ENCODE data around the gene NUP188.

Gene NUP188

GRCh38 chr9:128933731-128934130 lies 13.8 kb upstream of the NUP188 start:
- no peak for TF ChIP-seq CTCF (IDR thresholded peaks at IDR 0.05)

GRCh38 chr9:128936171-128936865 lies 11.2 kb upstream of the NUP188 start:
- Histone ChIP-seq H3K4me1 (no peaks in the 10 kb centered on the region), H3K27me3 (no peaks in the 10 kb centered on the region), H3K9me3 (no peaks in the 10 kb centered on the region), H3K4me3 (no peak overlapping the region), H3K27ac (no peak overlapping the region), H3K36me3 (peaks cover 0 to 58% (median 7%) of the 10 kb centered on the region in 3 donors)
- TF ChIP-seq CTCF (IDR thresholded peaks at IDR 0.05), result no peak
- intact Hi-C loops (cut with DNase I; ENCODE audit: low total_unique reads), result no loop called here
- peak in 1 of 2 donors; percentile 59 for DNase-seq

More at GRCh38 chr9:128933731-128934130, 13.8 kb upstream of the NUP188 start:
- intact Hi-C loops (cut with DNase I; ENCODE audit: low total_unique reads), result loop anchor here (5.0 kb wide), 1 partner anchor 86 kb away; no protein-coding TSS in a partner anchor
- Histone ChIP-seq H3K9me3 (no peaks in the 10 kb centered on the region), H3K36me3 (peaks cover 0 to 44% (median 7%) of the 10 kb centered on the region in 3 donors), H3K27ac (no peak overlapping the region), H3K4me3 (no peak overlapping the region), H3K4me1 (no peaks in the 10 kb centered on the region), H3K27me3 (no peaks in the 10 kb centered on the region)
- peak in 1 of 2 donors; percentile 31 for DNase-seq

- Histone ChIP-seq H3K4me3 (no peak overlapping the region), H3K9me3 (no peaks in the 10 kb centered on the region), H3K36me3 (peaks cover 0 to 70% (median 11%) of the 10 kb centered on the region in 3 donors), H3K4me1 (no peaks in the 10 kb centered on the region), H3K27me3 (no peaks in the 10 kb centered on the region), H3K27ac (no peak overlapping the region)
- intact Hi-C loops (cut with DNase I; ENCODE audit: low total_unique reads), result no loop called here
- TF ChIP-seq CTCF (IDR thresholded peaks at IDR 0.05), result no peak
- DNase-seq, result peak in 1 of 2 donors; percentile 42
Observed at GRCh38 chr9:128937310-128938165, 10.0 kb upstream of the NUP188 start.

- no peak for TF ChIP-seq CTCF (IDR thresholded peaks at IDR 0.05)
- Histone ChIP-seq H3K4me1 (peaks cover 0 to 5% (median 0%) of the 10 kb centered on the region in 4 donors), H3K9me3 (no peaks in the 10 kb centered on the region), H3K4me3 (no peak overlapping the region), H3K36me3 (peaks cover 0 to 76% (median 5%) of the 10 kb centered on the region in 3 donors), H3K27me3 (no peaks in the 10 kb centered on the region), H3K27ac (no peak overlapping the region)
- peak in 1 of 2 donors; percentile 54 for DNase-seq
- intact Hi-C loops (cut with DNase I; ENCODE audit: low total_unique reads), result no loop called here
Observed at GRCh38 chr9:128940271-128940921, 7.1 kb upstream of the NUP188 start.

- Histone ChIP-seq H3K4me1 (peaks cover 0 to 13% (median 5%) of the 10 kb centered on the region in 4 donors), H3K27me3 (no peaks in the 10 kb centered on the region), H3K4me3 (no peak overlapping the region), H3K27ac (no peak overlapping the region), H3K9me3 (no peaks in the 10 kb centered on the region), H3K36me3 (peaks cover 0 to 76% (median 5%) of the 10 kb centered on the region in 3 donors)
- intact Hi-C loops (cut with DNase I; ENCODE audit: low total_unique reads), result no loop called here
- DNase-seq, result peak in 1 of 2 donors; percentile 52
- no peak for TF ChIP-seq CTCF (IDR thresholded peaks at IDR 0.05)
Observed at GRCh38 chr9:128940946-128941755, 6.3 kb upstream of the NUP188 start.
